ENCODE data around the gene C11orf58. TPM values are rescaled to one million over a fixed set of nuclear protein-coding genes. Genes with fewer than 3 reads are reported as not detected.

The C11orf58 gene
- total RNA-seq, 2 experiments from 2014 or later: 114 to 133 TPM

GRCh38 chr11:16773981-16774935 lies 35.8 kb downstream of the C11orf58 start:
- no peak for TF ChIP-seq CTCF (IDR thresholded peaks at IDR 0.05)
- Mint-ChIP-seq H3K27me3 (no peaks in the 10 kb centered on the region), H3K4me1 (ENCODE audit: low read depth) (no peaks in the 10 kb centered on the region), H3K36me3 (ENCODE audit: low read depth) (no peaks in the 10 kb centered on the region), H3K9me3 (no peaks in the 10 kb centered on the region), H3K27ac (no peak overlapping the region), H3K4me3 (no peak overlapping the region)
- POLR2A ChIA-PET: no interaction called here
- CTCF ChIA-PET: interaction anchor here (1.1 to 1.5 kb wide), 4 partner anchors 11 to 61 kb away, joined by 3 to 8 read pairs (median 6); no protein-coding TSS in a partner anchor
- ATAC-seq (no peak), DNase-seq (no peak)
- intact Hi-C loops (cut with micrococcal nuclease): no loop called here

GRCh38 chr11:16774936-16775613 lies 36.6 kb downstream of the C11orf58 start:
- no peak for ATAC-seq
- ChIA-PET CTCF (interaction anchor here (1.1 to 1.5 kb wide), 4 partner anchors 10 to 60 kb away, joined by 3 to 8 read pairs (median 6); no protein-coding TSS in a partner anchor), POLR2A (no interaction called here)
- Mint-ChIP-seq H3K36me3 (ENCODE audit: low read depth) (no peaks in the 10 kb centered on the region), H3K27ac (no peak overlapping the region), H3K27me3 (no peaks in the 10 kb centered on the region), H3K9me3 (no peaks in the 10 kb centered on the region), H3K4me1 (ENCODE audit: low read depth) (no peaks in the 10 kb centered on the region), H3K4me3 (no peak overlapping the region)
- no peak for TF ChIP-seq CTCF (IDR thresholded peaks at IDR 0.05)
- intact Hi-C loops (cut with micrococcal nuclease): no loop called here
- DNase-seq: no peak

- ChIA-PET CTCF (no interaction called here), POLR2A (no interaction called here)
- Mint-ChIP-seq H3K27ac (no peak overlapping the region), H3K27me3 (no peaks in the 10 kb centered on the region), H3K36me3 (ENCODE audit: low read depth) (no peaks in the 10 kb centered on the region), H3K4me3 (no peak overlapping the region), H3K4me1 (ENCODE audit: low read depth) (no peaks in the 10 kb centered on the region), H3K9me3 (no peaks in the 10 kb centered on the region)
- intact Hi-C loops (cut with micrococcal nuclease): no loop called here
- DNase-seq (no peak), ATAC-seq (no peak)
- no peak for TF ChIP-seq CTCF (IDR thresholded peaks at IDR 0.05)
These were observed 37.3 kb downstream of the C11orf58 start for GRCh38 chr11:16775614-16776283.

- CTCF ChIA-PET: no interaction called here
These were observed 38.5 kb downstream of the C11orf58 start for GRCh38 chr11:16776711-16777612.

More at GRCh38 chr11:16776711-16777612, 38.5 kb downstream of the C11orf58 start:
- no peak for ATAC-seq
- DNase-seq: no peak
- TF ChIP-seq CTCF (IDR thresholded peaks at IDR 0.05): no peak
- POLR2A ChIA-PET: no interaction called here
- Mint-ChIP-seq H3K27me3 (no peaks in the 10 kb centered on the region), H3K36me3 (ENCODE audit: low read depth) (no peaks in the 10 kb centered on the region), H3K9me3 (no peaks in the 10 kb centered on the region), H3K4me3 (no peak overlapping the region), H3K27ac (no peak overlapping the region), H3K4me1 (ENCODE audit: low read depth) (no peaks in the 10 kb centered on the region)
- intact Hi-C loops (cut with micrococcal nuclease): no loop called here
